ENCODE results near the gene ALDH3B2. TPM values are rescaled to one million over a fixed set of nuclear protein-coding genes. Genes with fewer than 3 reads are reported as not detected.

The ALDH3B2 gene
- total and polyA plus RNA-seq, 2 of the 8 experiments (the other 6 are each of a cell fraction or from before 2014, with no cell fraction given), result not detected

DNA sequence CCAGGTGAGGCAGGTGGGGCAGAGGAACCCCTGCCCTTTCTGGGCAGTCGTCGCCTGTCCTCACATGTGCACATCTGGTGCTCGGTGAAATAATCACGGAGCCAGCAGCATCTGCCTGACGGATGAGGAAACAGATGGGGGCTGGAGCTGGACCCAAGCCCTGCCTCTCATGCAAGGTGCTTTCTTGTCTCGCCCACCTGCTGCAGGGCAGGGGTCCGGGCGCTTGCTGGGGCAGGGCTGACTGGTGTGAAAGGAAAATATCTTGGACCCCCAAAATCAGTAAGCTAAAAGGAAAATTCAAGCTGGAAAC is 3.3 kb downstream of the ALDH3B2 start (continued):
- no peak for TF ChIP-seq EZH2 (IDR thresholded peaks at IDR 0.05; ENCODE audit: low read depth, low read length, severe bottlenecking)
- TF ChIP-seq YY1 (IDR thresholded peaks at IDR 0.05; ENCODE audit: low read depth, low read length), result no peak

Data from H1 (cell line).